ENCODE data around the gene KIAA1143.

DNA sequence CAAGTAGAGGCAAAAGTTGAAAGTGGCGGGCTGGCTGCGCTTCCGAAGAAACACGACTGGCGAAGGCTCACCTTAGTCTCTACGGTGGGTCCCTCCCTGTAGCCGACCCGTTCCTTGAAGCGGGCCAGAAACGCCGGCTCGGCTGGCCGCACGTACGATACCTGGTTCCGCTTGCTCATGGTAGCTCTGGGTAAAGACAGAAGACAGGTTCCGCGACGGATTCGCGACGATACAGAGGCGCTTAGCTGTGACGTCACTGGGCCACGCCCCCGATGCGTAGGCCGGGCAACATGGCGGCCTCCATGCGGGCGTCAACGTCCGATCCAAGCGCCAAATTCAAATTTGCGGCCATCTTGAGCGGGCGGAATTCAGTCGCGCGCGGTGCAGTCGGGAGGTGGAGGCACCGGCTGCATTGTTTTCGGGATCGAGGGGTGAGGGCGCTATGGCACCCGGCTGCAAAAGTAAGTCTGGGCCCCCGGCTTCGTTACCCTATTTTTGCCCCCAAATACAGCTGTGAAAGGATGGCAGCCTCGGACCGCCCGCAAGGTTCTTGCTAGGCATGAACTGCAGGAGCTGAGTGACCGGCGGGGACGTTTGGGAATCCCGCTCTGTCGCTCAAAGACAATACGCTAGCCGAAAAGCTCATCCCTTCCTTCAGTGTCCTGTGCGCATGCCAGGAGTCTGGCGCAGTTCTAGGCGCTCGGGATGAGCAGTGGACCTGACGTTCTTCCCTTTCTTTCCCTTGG lies at the start of gene KIAA1143, which contains the start of gene KIF15:
- TF ChIP-seq HDAC1 (CRISPR knock-in tag; IDR thresholded peaks at IDR 0.05) (peak; percentile 99), GABPA (IDR thresholded peaks at IDR 0.05; ENCODE audit: low read depth, low read length) (peak; percentile 29; the same call in 1 of the 2 replicates), GABPA (CRISPR knock-in tag; IDR thresholded peaks at IDR 0.05; ENCODE audit: low read depth) (peak; percentile 82), FOSL2 (CRISPR knock-in tag; IDR thresholded peaks at IDR 0.05) (peak; percentile 70), RFX5 (IDR thresholded peaks at IDR 0.05; ENCODE audit: low read depth, low read length) (peak; percentile 75), HNF4A (CRISPR knock-in tag; IDR thresholded peaks at IDR 0.05) (no peak; the same call in 1 of the 2 replicates), PITX1 (CRISPR knock-in tag; IDR thresholded peaks at IDR 0.05) (peak; percentile 67), ZC3H4 (CRISPR knock-in tag; IDR thresholded peaks at IDR 0.05; ENCODE audit: borderline replicate concordance) (no peak), BRCA1 (CRISPR knock-in tag; IDR thresholded peaks at IDR 0.05) (no peak), ZNF589 (CRISPR knock-in tag; conservative IDR thresholded peaks at IDR 0.05) (peak; percentile 57), EZH2 (conservative IDR thresholded peaks at IDR 0.05; ENCODE audit: low read depth, low read length) (no peak)
- TF ChIP-seq, protein P1, sequence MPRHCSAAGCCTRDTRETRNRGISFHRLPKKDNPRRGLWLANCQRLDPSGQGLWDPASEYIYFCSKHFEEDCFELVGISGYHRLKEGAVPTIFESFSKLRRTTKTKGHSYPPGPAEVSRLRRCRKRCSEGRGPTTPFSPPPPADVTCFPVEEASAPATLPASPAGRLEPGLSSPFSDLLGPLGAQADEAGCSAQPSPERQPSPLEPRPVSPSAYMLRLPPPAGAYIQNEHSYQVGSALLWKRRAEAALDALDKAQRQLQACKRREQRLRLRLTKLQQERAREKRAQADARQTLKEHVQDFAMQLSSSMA (CRISPR knock-in tag; IDR thresholded peaks at IDR 0.05), result no peak; the same call in 1 of the 2 replicates
- TF ChIP-seq, protein P2, sequence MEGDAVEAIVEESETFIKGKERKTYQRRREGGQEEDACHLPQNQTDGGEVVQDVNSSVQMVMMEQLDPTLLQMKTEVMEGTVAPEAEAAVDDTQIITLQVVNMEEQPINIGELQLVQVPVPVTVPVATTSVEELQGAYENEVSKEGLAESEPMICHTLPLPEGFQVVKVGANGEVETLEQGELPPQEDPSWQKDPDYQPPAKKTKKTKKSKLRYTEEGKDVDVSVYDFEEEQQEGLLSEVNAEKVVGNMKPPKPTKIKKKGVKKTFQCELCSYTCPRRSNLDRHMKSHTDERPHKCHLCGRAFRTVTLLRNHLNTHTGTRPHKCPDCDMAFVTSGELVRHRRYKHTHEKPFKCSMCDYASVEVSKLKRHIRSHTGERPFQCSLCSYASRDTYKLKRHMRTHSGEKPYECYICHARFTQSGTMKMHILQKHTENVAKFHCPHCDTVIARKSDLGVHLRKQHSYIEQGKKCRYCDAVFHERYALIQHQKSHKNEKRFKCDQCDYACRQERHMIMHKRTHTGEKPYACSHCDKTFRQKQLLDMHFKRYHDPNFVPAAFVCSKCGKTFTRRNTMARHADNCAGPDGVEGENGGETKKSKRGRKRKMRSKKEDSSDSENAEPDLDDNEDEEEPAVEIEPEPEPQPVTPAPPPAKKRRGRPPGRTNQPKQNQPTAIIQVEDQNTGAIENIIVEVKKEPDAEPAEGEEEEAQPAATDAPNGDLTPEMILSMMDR (CRISPR knock-in tag; IDR thresholded peaks at IDR 0.05), result peak; percentile 43; the same call in 1 of the 2 replicates
- TF ChIP-seq, protein P3, sequence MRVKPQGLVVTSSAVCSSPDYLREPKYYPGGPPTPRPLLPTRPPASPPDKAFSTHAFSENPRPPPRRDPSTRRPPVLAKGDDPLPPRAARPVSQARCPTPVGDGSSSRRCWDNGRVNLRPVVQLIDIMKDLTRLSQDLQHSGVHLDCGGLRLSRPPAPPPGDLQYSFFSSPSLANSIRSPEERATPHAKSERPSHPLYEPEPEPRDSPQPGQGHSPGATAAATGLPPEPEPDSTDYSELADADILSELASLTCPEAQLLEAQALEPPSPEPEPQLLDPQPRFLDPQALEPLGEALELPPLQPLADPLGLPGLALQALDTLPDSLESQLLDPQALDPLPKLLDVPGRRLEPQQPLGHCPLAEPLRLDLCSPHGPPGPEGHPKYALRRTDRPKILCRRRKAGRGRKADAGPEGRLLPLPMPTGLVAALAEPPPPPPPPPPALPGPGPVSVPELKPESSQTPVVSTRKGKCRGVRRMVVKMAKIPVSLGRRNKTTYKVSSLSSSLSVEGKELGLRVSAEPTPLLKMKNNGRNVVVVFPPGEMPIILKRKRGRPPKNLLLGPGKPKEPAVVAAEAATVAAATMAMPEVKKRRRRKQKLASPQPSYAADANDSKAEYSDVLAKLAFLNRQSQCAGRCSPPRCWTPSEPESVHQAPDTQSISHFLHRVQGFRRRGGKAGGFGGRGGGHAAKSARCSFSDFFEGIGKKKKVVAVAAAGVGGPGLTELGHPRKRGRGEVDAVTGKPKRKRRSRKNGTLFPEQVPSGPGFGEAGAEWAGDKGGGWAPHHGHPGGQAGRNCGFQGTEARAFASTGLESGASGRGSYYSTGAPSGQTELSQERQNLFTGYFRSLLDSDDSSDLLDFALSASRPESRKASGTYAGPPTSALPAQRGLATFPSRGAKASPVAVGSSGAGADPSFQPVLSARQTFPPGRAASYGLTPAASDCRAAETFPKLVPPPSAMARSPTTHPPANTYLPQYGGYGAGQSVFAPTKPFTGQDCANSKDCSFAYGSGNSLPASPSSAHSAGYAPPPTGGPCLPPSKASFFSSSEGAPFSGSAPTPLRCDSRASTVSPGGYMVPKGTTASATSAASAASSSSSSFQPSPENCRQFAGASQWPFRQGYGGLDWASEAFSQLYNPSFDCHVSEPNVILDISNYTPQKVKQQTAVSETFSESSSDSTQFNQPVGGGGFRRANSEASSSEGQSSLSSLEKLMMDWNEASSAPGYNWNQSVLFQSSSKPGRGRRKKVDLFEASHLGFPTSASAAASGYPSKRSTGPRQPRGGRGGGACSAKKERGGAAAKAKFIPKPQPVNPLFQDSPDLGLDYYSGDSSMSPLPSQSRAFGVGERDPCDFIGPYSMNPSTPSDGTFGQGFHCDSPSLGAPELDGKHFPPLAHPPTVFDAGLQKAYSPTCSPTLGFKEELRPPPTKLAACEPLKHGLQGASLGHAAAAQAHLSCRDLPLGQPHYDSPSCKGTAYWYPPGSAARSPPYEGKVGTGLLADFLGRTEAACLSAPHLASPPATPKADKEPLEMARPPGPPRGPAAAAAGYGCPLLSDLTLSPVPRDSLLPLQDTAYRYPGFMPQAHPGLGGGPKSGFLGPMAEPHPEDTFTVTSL (CRISPR knock-in tag; IDR thresholded peaks at IDR 0.05; ENCODE audit: borderline replicate concordance), result 0 out of 2 replicates have a peak, but pooled peaks have one; percentile 25
- TF ChIP-seq, protein P4, sequence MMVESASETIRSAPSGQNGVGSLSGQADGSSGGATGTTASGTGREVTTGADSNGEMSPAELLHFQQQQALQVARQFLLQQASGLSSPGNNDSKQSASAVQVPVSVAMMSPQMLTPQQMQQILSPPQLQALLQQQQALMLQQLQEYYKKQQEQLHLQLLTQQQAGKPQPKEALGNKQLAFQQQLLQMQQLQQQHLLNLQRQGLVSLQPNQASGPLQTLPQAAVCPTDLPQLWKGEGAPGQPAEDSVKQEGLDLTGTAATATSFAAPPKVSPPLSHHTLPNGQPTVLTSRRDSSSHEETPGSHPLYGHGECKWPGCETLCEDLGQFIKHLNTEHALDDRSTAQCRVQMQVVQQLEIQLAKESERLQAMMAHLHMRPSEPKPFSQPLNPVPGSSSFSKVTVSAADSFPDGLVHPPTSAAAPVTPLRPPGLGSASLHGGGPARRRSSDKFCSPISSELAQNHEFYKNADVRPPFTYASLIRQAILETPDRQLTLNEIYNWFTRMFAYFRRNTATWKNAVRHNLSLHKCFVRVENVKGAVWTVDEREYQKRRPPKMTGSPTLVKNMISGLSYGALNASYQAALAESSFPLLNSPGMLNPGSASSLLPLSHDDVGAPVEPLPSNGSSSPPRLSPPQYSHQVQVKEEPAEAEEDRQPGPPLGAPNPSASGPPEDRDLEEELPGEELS (CRISPR knock-in tag; IDR thresholded peaks at IDR 0.05), result peak; percentile 53; the same call in 1 of the 2 replicates

All from HepG2 (cell line).